Liver (tissue), 9 donors: ENCODE results near the gene SMPD2. TPM values are rescaled to one million over a fixed set of nuclear protein-coding genes. Genes with fewer than 3 reads are reported as not detected.

Source experiments
- DNase-seq: peaks from one replicate; pipeline ENCODE4 v3.0.0-alpha.2; 2017; ENCODE audit warnings: low spot score
- H3K27ac ChIP-seq, 2 donors: one replicate each; pipeline ENCODE4 v1.7.0; 2013; ENCODE audit warnings: inconsistent platforms in 2 of 2, low read length in 2 of 2, control low read depth in 1 of 2, low read depth in 1 of 2, mild to moderate bottlenecking in 1 of 2
- H3K27me3 ChIP-seq, 4 donors: one replicate each; pipeline versions ENCODE4 v1.6.1 to v1.7.0; 2013; ENCODE audit warnings: low read length in 3 of 4, inconsistent platforms in 1 of 4, mild to moderate bottlenecking in 1 of 4, moderate library complexity in 1 of 4; ENCODE audit not compliant: control insufficient read depth in 4 of 4, insufficient read depth in 4 of 4
- H3K36me3 ChIP-seq, 4 donors: one replicate each; pipeline versions ENCODE4 v1.6.1 to v1.7.0; 2013; ENCODE audit warnings: low read length in 3 of 4, mild to moderate bottlenecking in 3 of 4, low read depth in 1 of 4, moderate library complexity in 1 of 4; ENCODE audit not compliant: control insufficient read depth in 4 of 4, insufficient read depth in 3 of 4
- H3K4me1 ChIP-seq, 4 donors: one replicate each; pipeline versions ENCODE4 v1.6.1 to v1.7.0; 2013; ENCODE audit warnings: low read length in 3 of 4, mild to moderate bottlenecking in 3 of 4, moderate library complexity in 1 of 4; ENCODE audit not compliant: control insufficient read depth in 4 of 4, insufficient read depth in 4 of 4
- H3K4me3 ChIP-seq, 3 donors: one replicate each; pipeline versions ENCODE4 v1.6.1 to v1.7.0; 2013; ENCODE audit warnings: low read length in 3 of 3, control low read depth in 1 of 3, low read depth in 1 of 3, mild to moderate bottlenecking in 1 of 3
- H3K9ac ChIP-seq, 2 donors: one replicate each; pipeline ENCODE4 v1.7.0; 2013; ENCODE audit warnings: low read length in 2 of 2, mild to moderate bottlenecking in 2 of 2, moderate library complexity in 2 of 2, control low read depth in 1 of 2, low read depth in 1 of 2
- H3K9me3 ChIP-seq, 4 donors: one replicate each; pipeline versions ENCODE4 v1.6.1 to v1.7.0; 2013; ENCODE audit warnings: low read length in 3 of 4; ENCODE audit not compliant: control insufficient read depth in 4 of 4
- EGR1 ChIP-seq, 2 donors: IDR thresholded peaks; 2 replicates each; pipeline ENCODE4 v1.6.1; 2016 to 2018; ENCODE audit warnings: antibody characterized with exemption in 2 of 2, low read depth in 2 of 2
- FOXA1 ChIP-seq: IDR thresholded peaks from 2 replicates; pipeline ENCODE4 v1.6.1; 2016; ENCODE audit warnings: antibody characterized with exemption
- FOXA2 ChIP-seq: IDR thresholded peaks from 2 replicates; pipeline ENCODE4 v1.6.1; 2016; ENCODE audit warnings: antibody characterized with exemption
- GABPA ChIP-seq, 2 donors: IDR thresholded peaks in 1 of 2; conservative IDR thresholded peaks in 1 of 2; 2 replicates each; pipeline ENCODE4 v1.6.1; 2016; ENCODE audit warnings: antibody characterized with exemption in 2 of 2, mild to moderate bottlenecking in 1 of 2, moderate library complexity in 1 of 2
- HNF4A ChIP-seq, 2 donors: conservative IDR thresholded peaks; 2 replicates each; pipeline ENCODE4 v1.6.1; 2016; ENCODE audit warnings: antibody characterized with exemption in 2 of 2, mild to moderate bottlenecking in 2 of 2
- JUND ChIP-seq, 2 donors: IDR thresholded peaks; 2 replicates each; pipeline ENCODE4 v1.6.1; 2016; ENCODE audit warnings: antibody characterized with exemption in 2 of 2
- NR2F2 ChIP-seq: IDR thresholded peaks from 2 replicates; pipeline ENCODE4 v1.6.1; 2016; ENCODE audit warnings: antibody characterized with exemption
- RAD21 ChIP-seq, 2 donors: IDR thresholded peaks; 2 replicates each; pipeline ENCODE4 v1.6.1; 2016; ENCODE audit warnings: antibody characterized with exemption in 2 of 2, mild to moderate bottlenecking in 2 of 2
- RXRA ChIP-seq, 2 donors: IDR thresholded peaks; 2 replicates each; pipeline ENCODE4 v1.6.1; 2017 to 2018; ENCODE audit warnings: antibody characterized with exemption in 2 of 2, mild to moderate bottlenecking in 1 of 2
- SP1 ChIP-seq: IDR thresholded peaks from 2 replicates; pipeline ENCODE4 v1.6.1; 2018; ENCODE audit warnings: antibody characterized with exemption, mild to moderate bottlenecking
- TAF1 ChIP-seq: conservative IDR thresholded peaks from 2 replicates; pipeline ENCODE4 v1.6.1; 2016; ENCODE audit warnings: antibody characterized with exemption, mild to moderate bottlenecking
- YY1 ChIP-seq: IDR thresholded peaks from 2 replicates; pipeline ENCODE4 v1.6.1; 2016; ENCODE audit warnings: antibody characterized with exemption, mild to moderate bottlenecking
- WGBS: extraction: QIAGEN DNeasy Blood & Tissue Kit; methylation state at CpG from one replicate; pipeline ENCODE4 v1.1.7; 2013; 5-methylcytosine and 5-hydroxymethylcytosine counted together
- polyA plus RNA-seq, 2 donors: library from polyadenylated mRNA; stranded (reverse) in 1 of 2; unstranded in 1 of 2; fragments of 200-250 nt in 1 of 2; fragments of >200 nt in 1 of 2; fragmentation: Nextera tagmentation in 1 of 2; extraction: Ambion mirVana in 1 of 2; gene quantifications; one replicate each; pipeline versions ENCODE4 v1.2.1 to v1.2.3, GENCODE V29; 2013 to 2015
- total RNA-seq, 2 donors: library from RNA; depleted of rRNA; stranded (reverse); fragments of >200 nt; gene quantifications; one replicate each; pipeline ENCODE4 v1.2.3, GENCODE V29; 2014
- TF ChIP-seq, protein P1 (sequence below): IDR thresholded peaks from 2 replicates; pipeline ENCODE4 v1.6.1; 2016; ENCODE audit warnings: antibody characterized with exemption
- TF ChIP-seq, protein P2 (sequence below): IDR thresholded peaks from 2 replicates; pipeline ENCODE4 v1.6.1; 2016; ENCODE audit warnings: antibody characterized with exemption, mild to moderate bottlenecking
- TF ChIP-seq, protein P3 (sequence below): IDR thresholded peaks from 2 replicates; pipeline ENCODE4 v1.6.1; 2016; ENCODE audit warnings: antibody characterized with exemption
- TF ChIP-seq, protein P4 (sequence below): IDR thresholded peaks from 2 replicates; pipeline ENCODE4 v1.6.1; 2016; ENCODE audit warnings: antibody characterized with exemption
- donor health status: healthy.
- donor health status: healthy.
- donor health status: healthy.
- donor health status: healthy.
- donor health status: healthy.

The SMPD2 gene
- total and polyA plus RNA-seq, 4 donors: 3.3 to 5.1 (median 4.2) TPM

DNA sequence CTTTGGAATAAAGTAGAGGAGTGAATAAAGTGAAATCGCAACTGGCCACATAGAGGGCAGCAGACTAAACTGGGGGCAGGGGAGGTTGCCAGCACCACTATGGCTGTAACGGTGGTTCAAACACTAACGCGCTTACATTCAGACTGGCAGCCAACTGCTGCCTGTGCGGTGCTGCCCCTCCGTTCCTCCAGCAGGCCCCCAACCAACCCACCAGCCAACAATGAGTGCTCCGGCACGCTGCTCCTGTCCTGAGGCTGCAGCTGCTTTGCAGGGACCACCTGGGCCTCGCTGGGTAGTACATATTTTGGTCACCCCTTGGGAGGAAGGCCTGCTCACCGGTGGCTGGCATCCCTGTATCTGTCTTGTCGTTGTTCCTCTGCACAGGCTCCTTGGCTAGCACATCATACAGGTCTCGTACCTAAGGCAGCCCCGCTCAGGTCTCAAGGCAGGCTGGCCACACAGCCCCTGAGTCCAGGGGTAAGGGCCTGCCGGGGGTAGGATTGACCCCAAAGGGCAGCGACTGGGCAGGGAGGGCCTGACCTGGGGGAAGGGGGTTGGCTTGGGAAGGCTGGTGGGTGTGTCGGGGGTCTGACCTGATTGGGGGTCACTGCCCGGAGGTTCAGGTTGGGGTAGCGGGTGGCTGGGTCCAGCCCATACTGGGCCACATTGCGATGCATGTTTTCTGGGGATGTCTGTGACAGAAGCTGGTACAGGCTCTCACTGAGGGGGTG, 8.7 kb downstream of the SMPD2 start:
- WGBS: 84% methylated on average over 19 of the region's 19 CpGs
- no peak overlapping the region for H3K4me3 ChIP-seq
- no peaks in the 10 kb centered on the region for H3K27me3 ChIP-seq
- H3K36me3 ChIP-seq: peaks cover 0 to 3% (median under 1%) of the 10 kb centered on the region in 4 donors
- TF ChIP-seq EGR1 (IDR thresholded peaks at IDR 0.05; ENCODE audit: low read depth in 2 of 2): no peak
- TF ChIP-seq, protein P1, sequence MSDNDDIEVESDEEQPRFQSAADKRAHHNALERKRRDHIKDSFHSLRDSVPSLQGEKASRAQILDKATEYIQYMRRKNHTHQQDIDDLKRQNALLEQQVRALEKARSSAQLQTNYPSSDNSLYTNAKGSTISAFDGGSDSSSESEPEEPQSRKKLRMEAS: no peak
- no peak for TF ChIP-seq JUND (IDR thresholded peaks at IDR 0.05)
- TF ChIP-seq RAD21 (IDR thresholded peaks at IDR 0.05): no peak
- TF ChIP-seq SP1: no peak
- no peak for TF ChIP-seq GABPA (IDR thresholded peaks at IDR 0.05 in 1 of 2, conservative IDR thresholded peaks at IDR 0.05 in 1 of 2)
- TF ChIP-seq, protein P2, sequence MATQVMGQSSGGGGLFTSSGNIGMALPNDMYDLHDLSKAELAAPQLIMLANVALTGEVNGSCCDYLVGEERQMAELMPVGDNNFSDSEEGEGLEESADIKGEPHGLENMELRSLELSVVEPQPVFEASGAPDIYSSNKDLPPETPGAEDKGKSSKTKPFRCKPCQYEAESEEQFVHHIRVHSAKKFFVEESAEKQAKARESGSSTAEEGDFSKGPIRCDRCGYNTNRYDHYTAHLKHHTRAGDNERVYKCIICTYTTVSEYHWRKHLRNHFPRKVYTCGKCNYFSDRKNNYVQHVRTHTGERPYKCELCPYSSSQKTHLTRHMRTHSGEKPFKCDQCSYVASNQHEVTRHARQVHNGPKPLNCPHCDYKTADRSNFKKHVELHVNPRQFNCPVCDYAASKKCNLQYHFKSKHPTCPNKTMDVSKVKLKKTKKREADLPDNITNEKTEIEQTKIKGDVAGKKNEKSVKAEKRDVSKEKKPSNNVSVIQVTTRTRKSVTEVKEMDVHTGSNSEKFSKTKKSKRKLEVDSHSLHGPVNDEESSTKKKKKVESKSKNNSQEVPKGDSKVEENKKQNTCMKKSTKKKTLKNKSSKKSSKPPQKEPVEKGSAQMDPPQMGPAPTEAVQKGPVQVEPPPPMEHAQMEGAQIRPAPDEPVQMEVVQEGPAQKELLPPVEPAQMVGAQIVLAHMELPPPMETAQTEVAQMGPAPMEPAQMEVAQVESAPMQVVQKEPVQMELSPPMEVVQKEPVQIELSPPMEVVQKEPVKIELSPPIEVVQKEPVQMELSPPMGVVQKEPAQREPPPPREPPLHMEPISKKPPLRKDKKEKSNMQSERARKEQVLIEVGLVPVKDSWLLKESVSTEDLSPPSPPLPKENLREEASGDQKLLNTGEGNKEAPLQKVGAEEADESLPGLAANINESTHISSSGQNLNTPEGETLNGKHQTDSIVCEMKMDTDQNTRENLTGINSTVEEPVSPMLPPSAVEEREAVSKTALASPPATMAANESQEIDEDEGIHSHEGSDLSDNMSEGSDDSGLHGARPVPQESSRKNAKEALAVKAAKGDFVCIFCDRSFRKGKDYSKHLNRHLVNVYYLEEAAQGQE: no peak
- TF ChIP-seq FOXA2: no peak
- TF ChIP-seq YY1: no peak
- TF ChIP-seq NR2F2: no peak
- no peak for TF ChIP-seq FOXA1
- no peak for TF ChIP-seq RXRA (IDR thresholded peaks at IDR 0.05)
- no peak for TF ChIP-seq TAF1
- no peak for TF ChIP-seq HNF4A (conservative IDR thresholded peaks at IDR 0.05)
- TF ChIP-seq, protein P3, sequence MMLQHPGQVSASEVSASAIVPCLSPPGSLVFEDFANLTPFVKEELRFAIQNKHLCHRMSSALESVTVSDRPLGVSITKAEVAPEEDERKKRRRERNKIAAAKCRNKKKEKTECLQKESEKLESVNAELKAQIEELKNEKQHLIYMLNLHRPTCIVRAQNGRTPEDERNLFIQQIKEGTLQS: no peak
- TF ChIP-seq, protein P4, sequence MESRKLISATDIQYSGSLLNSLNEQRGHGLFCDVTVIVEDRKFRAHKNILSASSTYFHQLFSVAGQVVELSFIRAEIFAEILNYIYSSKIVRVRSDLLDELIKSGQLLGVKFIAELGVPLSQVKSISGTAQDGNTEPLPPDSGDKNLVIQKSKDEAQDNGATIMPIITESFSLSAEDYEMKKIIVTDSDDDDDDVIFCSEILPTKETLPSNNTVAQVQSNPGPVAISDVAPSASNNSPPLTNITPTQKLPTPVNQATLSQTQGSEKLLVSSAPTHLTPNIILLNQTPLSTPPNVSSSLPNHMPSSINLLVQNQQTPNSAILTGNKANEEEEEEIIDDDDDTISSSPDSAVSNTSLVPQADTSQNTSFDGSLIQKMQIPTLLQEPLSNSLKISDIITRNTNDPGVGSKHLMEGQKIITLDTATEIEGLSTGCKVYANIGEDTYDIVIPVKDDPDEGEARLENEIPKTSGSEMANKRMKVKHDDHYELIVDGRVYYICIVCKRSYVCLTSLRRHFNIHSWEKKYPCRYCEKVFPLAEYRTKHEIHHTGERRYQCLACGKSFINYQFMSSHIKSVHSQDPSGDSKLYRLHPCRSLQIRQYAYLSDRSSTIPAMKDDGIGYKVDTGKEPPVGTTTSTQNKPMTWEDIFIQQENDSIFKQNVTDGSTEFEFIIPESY: no peak
- H3K9me3 ChIP-seq: no peaks in the 10 kb centered on the region
- no peak overlapping the region for H3K27ac ChIP-seq
- H3K4me1 ChIP-seq: no peaks in the 10 kb centered on the region
- DNase-seq: no peak
- H3K9ac ChIP-seq: no peak overlapping the region
